Neural cell (in vitro differentiated cells): ENCODE measurements around the gene TTC1. TPM values are rescaled to one million over a fixed set of nuclear protein-coding genes. Genes with fewer than 3 reads are reported as not detected.

Experiments
- H2AFZ ChIP-seq: fragments of 200-600, 300-800 bp; sonication (generic), shearing (Covaris generic); 2 replicates; pipeline ENCODE4 v1.6.0; 2014; ENCODE audit warnings: low read depth, mild to moderate bottlenecking, antibody characterized with exemption, low read length, moderate library complexity
- H3F3A ChIP-seq: fragments of 200-600 bp; shearing (Covaris generic); 2 replicates; pipeline ENCODE4 v1.6.1; 2016; ENCODE audit warnings: mild to moderate bottlenecking, moderate library complexity, mixed read lengths, antibody characterized with exemption, low read length; ENCODE audit not compliant: insufficient read depth, poor library complexity, severe bottlenecking
- H3K27ac ChIP-seq: fragments of 200-600, 300-800 bp; sonication (generic), shearing (Covaris generic); 2 replicates; pipeline ENCODE4 v1.5.1; 2014; ENCODE audit warnings: mild to moderate bottlenecking, low read length, moderate library complexity
- H3K27me3 ChIP-seq: fragments of 300-800, 200-600 bp; sonication (generic), shearing (Covaris generic); 2 replicates; pipeline ENCODE4 v1.6.0; 2014; ENCODE audit warnings: mild to moderate bottlenecking, low read depth, low read length, moderate library complexity; ENCODE audit not compliant: insufficient read depth
- H3K36me3 ChIP-seq: fragments of 300-800, 200-600 bp; sonication (generic), shearing (Covaris generic); 2 replicates; pipeline ENCODE4 v1.5.1; 2014; ENCODE audit warnings: mild to moderate bottlenecking, antibody characterized with exemption, low read length, moderate library complexity; ENCODE audit not compliant: insufficient read depth
- H3K4me2 ChIP-seq: fragments of 300-800, 200-600 bp; sonication (generic), shearing (Covaris generic); 2 replicates; pipeline ENCODE4 v1.6.0; 2014; ENCODE audit warnings: mild to moderate bottlenecking, low read length
- H3K4me3 ChIP-seq: fragments of 300-800, 200-600 bp; sonication (generic), shearing (Covaris generic); 2 replicates; pipeline ENCODE4 v1.5.1; 2014; ENCODE audit warnings: mild to moderate bottlenecking, low read length, moderate library complexity
- H3K79me2 ChIP-seq: fragments of 200-600 bp; shearing (Covaris generic); replicated peaks from 2 replicates; pipeline ENCODE4 v1.6.0; 2014; ENCODE audit warnings: mild to moderate bottlenecking, low read length, moderate library complexity; ENCODE audit not compliant: insufficient read depth
- H3K9ac ChIP-seq: fragments of 300-800, 200-600 bp; sonication (generic), shearing (Covaris generic); 2 replicates; pipeline ENCODE4 v1.6.1; 2016; ENCODE audit warnings: mild to moderate bottlenecking, low read length, mixed read lengths
- H3K9me2 ChIP-seq: fragments of 200-600 bp; shearing (Covaris generic); 2 replicates; pipeline ENCODE4 v1.6.1; 2016; ENCODE audit warnings: mild to moderate bottlenecking, low read length, mixed read lengths; ENCODE audit not compliant: insufficient read depth
- H3K9me3 ChIP-seq: fragments of 200-600, 300-800 bp; sonication (generic), shearing (Covaris generic); 2 replicates; pipeline ENCODE4 v1.6.1; 2016; ENCODE audit warnings: mild to moderate bottlenecking, mixed run types, low read length, moderate library complexity, mixed read lengths
- H4K20me1 ChIP-seq: fragments of 200-600 bp; shearing (Covaris generic); 2 replicates; pipeline ENCODE4 v1.6.1; 2016; ENCODE audit warnings: mild to moderate bottlenecking, mixed run types; ENCODE audit not compliant: insufficient read depth
- EP300 ChIP-seq: fragments of 450-650 bp; conservative IDR thresholded peaks from 2 replicates; pipeline ENCODE4 v1.6.1; 2014; ENCODE audit warnings: antibody characterized with exemption, mild to moderate bottlenecking, moderate library complexity; ENCODE audit not compliant: poor library complexity, severe bottlenecking
- EZH2 ChIP-seq: fragments of 200-600, 300-800 bp; shearing (Covaris generic), sonication (generic); IDR thresholded peaks from 2 replicates; pipeline ENCODE4 v1.6.1; 2014; ENCODE audit warnings: antibody characterized with exemption, low read length, borderline replicate concordance, mild to moderate bottlenecking; ENCODE audit not compliant: insufficient read depth, poor library complexity, severe bottlenecking
- MXI1 ChIP-seq: fragments of 450-650 bp; conservative IDR thresholded peaks from 2 replicates; pipeline ENCODE4 v1.6.1; 2014; ENCODE audit warnings: antibody characterized with exemption, mild to moderate bottlenecking; ENCODE audit not compliant: poor library complexity, severe bottlenecking
- POLR2AphosphoS5 ChIP-seq: IDR thresholded peaks from 2 replicates; pipeline ENCODE4 v1.6.1; 2012
- RAD21 ChIP-seq: fragments of 450-650 bp; conservative IDR thresholded peaks from 2 replicates; pipeline ENCODE4 v1.6.1; 2014; ENCODE audit warnings: antibody characterized with exemption, mild to moderate bottlenecking, moderate library complexity
- SMC3 ChIP-seq: fragments of 450-650 bp; conservative IDR thresholded peaks from 2 replicates; pipeline ENCODE4 v1.6.1; 2014; ENCODE audit warnings: antibody characterized with exemption, mild to moderate bottlenecking, moderate library complexity; ENCODE audit not compliant: poor library complexity
- TAF1 ChIP-seq: IDR thresholded peaks from 2 replicates; pipeline ENCODE4 v1.6.1; 2012; ENCODE audit warnings: low read depth
- polyA plus RNA-seq: library from polyadenylated mRNA; depleted of rRNA; stranded (reverse); fragments of >200 nt; gene quantifications from 2 replicates; pipeline ENCODE4 v1.2.3, GENCODE V29; 2014
- TF ChIP-seq, protein P1 (sequence below): fragments of 450-650 bp; IDR thresholded peaks from 2 replicates; pipeline ENCODE4 v1.5.1; 2014; ENCODE audit warnings: antibody characterized with exemption, mild to moderate bottlenecking, moderate library complexity; ENCODE audit not compliant: poor library complexity, severe bottlenecking
- TF ChIP-seq, protein P2 (sequence below): IDR thresholded peaks from 2 replicates; pipeline ENCODE4 v1.6.1; 2012; ENCODE audit warnings: borderline replicate concordance

The TTC1 gene
- polyA plus RNA-seq, 1 donor from 2014 or later, result 74.0 TPM

DNA sequence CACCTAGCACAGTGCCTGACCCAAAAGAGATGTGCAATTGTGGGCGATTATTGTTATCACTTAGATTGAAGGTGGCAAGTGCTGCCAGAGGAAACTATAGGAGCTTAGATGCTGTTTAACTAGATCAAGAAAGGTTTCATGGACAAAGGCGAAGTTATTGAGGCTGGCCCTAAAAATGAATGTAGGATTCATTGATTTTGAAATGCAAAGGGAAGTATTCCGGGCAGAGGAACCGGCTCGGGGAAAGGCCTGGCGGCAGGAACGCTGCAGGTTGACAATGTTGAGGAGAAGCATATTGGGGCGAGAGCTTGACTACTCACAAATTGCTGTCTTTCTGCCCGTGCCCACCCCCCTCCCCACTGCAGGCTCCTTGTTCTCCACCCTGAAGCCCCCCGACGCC is 37.4 kb upstream of the TTC1 start:
- H3K36me3 ChIP-seq, result no peaks in the 10 kb centered on the region
- no peak overlapping the region for H3K4me2 ChIP-seq
- no peak overlapping the region for H3K9ac ChIP-seq
- no peak overlapping the region for H3K27ac ChIP-seq
- H2AFZ ChIP-seq, result no peak overlapping the region
- H4K20me1 ChIP-seq, result no peaks in the 10 kb centered on the region
- no peaks in the 10 kb centered on the region for H3F3A ChIP-seq
- TF ChIP-seq, protein P1, sequence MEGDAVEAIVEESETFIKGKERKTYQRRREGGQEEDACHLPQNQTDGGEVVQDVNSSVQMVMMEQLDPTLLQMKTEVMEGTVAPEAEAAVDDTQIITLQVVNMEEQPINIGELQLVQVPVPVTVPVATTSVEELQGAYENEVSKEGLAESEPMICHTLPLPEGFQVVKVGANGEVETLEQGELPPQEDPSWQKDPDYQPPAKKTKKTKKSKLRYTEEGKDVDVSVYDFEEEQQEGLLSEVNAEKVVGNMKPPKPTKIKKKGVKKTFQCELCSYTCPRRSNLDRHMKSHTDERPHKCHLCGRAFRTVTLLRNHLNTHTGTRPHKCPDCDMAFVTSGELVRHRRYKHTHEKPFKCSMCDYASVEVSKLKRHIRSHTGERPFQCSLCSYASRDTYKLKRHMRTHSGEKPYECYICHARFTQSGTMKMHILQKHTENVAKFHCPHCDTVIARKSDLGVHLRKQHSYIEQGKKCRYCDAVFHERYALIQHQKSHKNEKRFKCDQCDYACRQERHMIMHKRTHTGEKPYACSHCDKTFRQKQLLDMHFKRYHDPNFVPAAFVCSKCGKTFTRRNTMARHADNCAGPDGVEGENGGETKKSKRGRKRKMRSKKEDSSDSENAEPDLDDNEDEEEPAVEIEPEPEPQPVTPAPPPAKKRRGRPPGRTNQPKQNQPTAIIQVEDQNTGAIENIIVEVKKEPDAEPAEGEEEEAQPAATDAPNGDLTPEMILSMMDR, result no peak
- TF ChIP-seq RAD21, result no peak
- TF ChIP-seq, protein P2, sequence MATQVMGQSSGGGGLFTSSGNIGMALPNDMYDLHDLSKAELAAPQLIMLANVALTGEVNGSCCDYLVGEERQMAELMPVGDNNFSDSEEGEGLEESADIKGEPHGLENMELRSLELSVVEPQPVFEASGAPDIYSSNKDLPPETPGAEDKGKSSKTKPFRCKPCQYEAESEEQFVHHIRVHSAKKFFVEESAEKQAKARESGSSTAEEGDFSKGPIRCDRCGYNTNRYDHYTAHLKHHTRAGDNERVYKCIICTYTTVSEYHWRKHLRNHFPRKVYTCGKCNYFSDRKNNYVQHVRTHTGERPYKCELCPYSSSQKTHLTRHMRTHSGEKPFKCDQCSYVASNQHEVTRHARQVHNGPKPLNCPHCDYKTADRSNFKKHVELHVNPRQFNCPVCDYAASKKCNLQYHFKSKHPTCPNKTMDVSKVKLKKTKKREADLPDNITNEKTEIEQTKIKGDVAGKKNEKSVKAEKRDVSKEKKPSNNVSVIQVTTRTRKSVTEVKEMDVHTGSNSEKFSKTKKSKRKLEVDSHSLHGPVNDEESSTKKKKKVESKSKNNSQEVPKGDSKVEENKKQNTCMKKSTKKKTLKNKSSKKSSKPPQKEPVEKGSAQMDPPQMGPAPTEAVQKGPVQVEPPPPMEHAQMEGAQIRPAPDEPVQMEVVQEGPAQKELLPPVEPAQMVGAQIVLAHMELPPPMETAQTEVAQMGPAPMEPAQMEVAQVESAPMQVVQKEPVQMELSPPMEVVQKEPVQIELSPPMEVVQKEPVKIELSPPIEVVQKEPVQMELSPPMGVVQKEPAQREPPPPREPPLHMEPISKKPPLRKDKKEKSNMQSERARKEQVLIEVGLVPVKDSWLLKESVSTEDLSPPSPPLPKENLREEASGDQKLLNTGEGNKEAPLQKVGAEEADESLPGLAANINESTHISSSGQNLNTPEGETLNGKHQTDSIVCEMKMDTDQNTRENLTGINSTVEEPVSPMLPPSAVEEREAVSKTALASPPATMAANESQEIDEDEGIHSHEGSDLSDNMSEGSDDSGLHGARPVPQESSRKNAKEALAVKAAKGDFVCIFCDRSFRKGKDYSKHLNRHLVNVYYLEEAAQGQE, result no peak
- no peak for TF ChIP-seq POLR2AphosphoS5
- no peak for TF ChIP-seq EZH2
- no peak for TF ChIP-seq MXI1
- no peak for TF ChIP-seq TAF1
- no peak for TF ChIP-seq SMC3
- no peak for TF ChIP-seq EP300
- H3K9me2 ChIP-seq, result no peaks in the 10 kb centered on the region
- no peaks in the 10 kb centered on the region for H3K79me2 ChIP-seq
- H3K27me3 ChIP-seq, result peaks cover 40% of the 10 kb centered on the region
- H3K4me3 ChIP-seq, result peak overlapping the region; percentile 48
- no peaks in the 10 kb centered on the region for H3K9me3 ChIP-seq

DNA sequence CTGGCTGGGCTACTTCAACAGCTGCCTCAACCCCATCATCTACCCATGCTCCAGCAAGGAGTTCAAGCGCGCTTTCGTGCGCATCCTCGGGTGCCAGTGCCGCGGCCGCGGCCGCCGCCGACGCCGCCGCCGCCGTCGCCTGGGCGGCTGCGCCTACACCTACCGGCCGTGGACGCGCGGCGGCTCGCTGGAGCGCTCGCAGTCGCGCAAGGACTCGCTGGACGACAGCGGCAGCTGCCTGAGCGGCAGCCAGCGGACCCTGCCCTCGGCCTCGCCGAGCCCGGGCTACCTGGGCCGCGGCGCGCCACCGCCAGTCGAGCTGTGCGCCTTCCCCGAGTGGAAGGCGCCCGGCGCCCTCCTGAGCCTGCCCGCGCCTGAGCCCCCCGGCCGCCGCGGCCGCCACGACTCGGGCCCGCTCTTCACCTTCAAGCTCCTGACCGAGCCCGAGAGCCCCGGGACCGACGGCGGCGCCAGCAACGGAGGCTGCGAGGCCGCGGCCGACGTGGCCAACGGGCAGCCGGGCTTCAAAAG is 36.9 kb upstream of the TTC1 start:
- H3K36me3 ChIP-seq, result no peaks in the 10 kb centered on the region
- peaks cover 40% of the 10 kb centered on the region for H3K27me3 ChIP-seq
- no peaks in the 10 kb centered on the region for H4K20me1 ChIP-seq
- no peak overlapping the region for H3K9ac ChIP-seq
- peak overlapping the region; percentile 48 for H3K4me3 ChIP-seq
- no peak overlapping the region for H2AFZ ChIP-seq
- no peak overlapping the region for H3K4me2 ChIP-seq
- no peak overlapping the region for H3K27ac ChIP-seq
- TF ChIP-seq EP300 (no peak), EZH2 (no peak), TAF1 (no peak), RAD21 (peak; percentile 17), SMC3 (peak; percentile 31)
- TF ChIP-seq, protein P1, result peak; percentile 33
- no peaks in the 10 kb centered on the region for H3K9me3 ChIP-seq
- no peaks in the 10 kb centered on the region for H3F3A ChIP-seq
- no peaks in the 10 kb centered on the region for H3K9me2 ChIP-seq
- no peaks in the 10 kb centered on the region for H3K79me2 ChIP-seq
